Fibroblast of lung (primary cell): ENCODE data around the gene CDH12. TPM values are rescaled to one million over a fixed set of nuclear protein-coding genes. Genes with fewer than 3 reads are reported as not detected.

Experiments
- DNase-seq, 2 donors: peaks; one replicate each; pipeline versions ENCODE4 v3.0.0 to v3.0.0-alpha.2; 2010; ENCODE audit warnings: low read depth in 2 of 2
- H2AFZ ChIP-seq: 2 replicates; pipeline ENCODE4 v1.5.1; 2012; ENCODE audit warnings: low read length, control low read depth, inconsistent platforms
- H3K27ac ChIP-seq: 2 replicates; pipeline ENCODE4 v1.5.1; 2011; ENCODE audit warnings: low read length, control low read depth; ENCODE audit not compliant: insufficient read depth
- H3K27me3 ChIP-seq: 2 replicates; pipeline ENCODE4 v1.5.1; 2011; ENCODE audit warnings: mild to moderate bottlenecking, low read length; ENCODE audit not compliant: control insufficient read depth, insufficient read depth
- H3K36me3 ChIP-seq: 2 replicates; pipeline ENCODE4 v1.5.1; 2011; ENCODE audit warnings: low read length; ENCODE audit not compliant: control insufficient read depth, insufficient read depth
- H3K4me1 ChIP-seq: 2 replicates; pipeline ENCODE4 v1.5.1; 2011; ENCODE audit warnings: low read length; ENCODE audit not compliant: control insufficient read depth, insufficient read depth; ENCODE audit errors: extremely low read depth
- H3K4me2 ChIP-seq: 2 replicates; pipeline ENCODE4 v1.5.1; 2011; ENCODE audit warnings: low read length, control low read depth; ENCODE audit not compliant: insufficient read depth; ENCODE audit errors: extremely low read depth
- H3K4me3 ChIP-seq, 4 experiments: fragments of 200-600 bp in 1 of 4; sonication (generic) in 1 of 4; replicated peaks in 1 of 4; 2 replicates each; pipeline ENCODE4 v1.5.1; 2011 to 2016; ENCODE audit warnings: low read length in 4 of 4, low read depth in 3 of 4, mild to moderate bottlenecking in 3 of 4, control low read depth in 2 of 4, inconsistent platforms in 1 of 4, mixed read lengths in 1 of 4; ENCODE audit not compliant: insufficient read depth in 1 of 4; ENCODE audit errors: control extremely low read depth in 1 of 4
- H3K79me2 ChIP-seq: 2 replicates; pipeline ENCODE4 v1.5.1; 2012; ENCODE audit warnings: mild to moderate bottlenecking, low read length, inconsistent platforms; ENCODE audit not compliant: control insufficient read depth, insufficient read depth
- H3K9ac ChIP-seq: 2 replicates; pipeline ENCODE4 v1.5.1; 2011; ENCODE audit warnings: mild to moderate bottlenecking, low read length, control low read depth; ENCODE audit not compliant: insufficient read depth
- H3K9me3 ChIP-seq: 2 replicates; pipeline ENCODE4 v1.5.1; 2012; ENCODE audit warnings: low read depth, low read length; ENCODE audit not compliant: control insufficient read depth, insufficient read depth
- H4K20me1 ChIP-seq: 2 replicates; pipeline ENCODE4 v1.5.1; 2011; ENCODE audit warnings: low read length; ENCODE audit not compliant: control insufficient read depth, insufficient read depth; ENCODE audit errors: extremely low read depth
- EZH2 ChIP-seq: IDR thresholded peaks from 2 replicates; pipeline ENCODE4 v1.5.1; 2012; ENCODE audit warnings: low read length, control low read depth, mild to moderate bottlenecking; ENCODE audit errors: missing control alignments
- polyA plus RNA-seq, 2 donors: library from polyadenylated mRNA; depleted of rRNA in 1 of 2; stranded (reverse) in 1 of 2; unstranded in 1 of 2; fragments of >200 nt; gene quantifications; 2 replicates each; pipeline ENCODE4 v1.2.1, GENCODE V29; 2011 to 2012; ENCODE audit warnings: missing spikeins in 1 of 2
- total RNA-seq: library from RNA; depleted of rRNA; stranded (reverse); fragments of >200 nt; gene quantifications from 2 replicates; pipeline ENCODE4 v1.2.1, GENCODE V29; 2014
- TF ChIP-seq, protein P1 (sequence below), 2 donors: IDR thresholded peaks in 1 of 2; conservative IDR thresholded peaks in 1 of 2; 1 replicate in 1 of 2; 2 replicates in 1 of 2; pipeline ENCODE4 v1.5.1; 2011 to 2012; ENCODE audit warnings: low read length in 2 of 2, control low read depth in 1 of 2, inconsistent platforms in 1 of 2, low read depth in 1 of 2, mild to moderate bottlenecking in 1 of 2

The CDH12 gene
- total and polyA plus RNA-seq, 2 donors (not counting 1 experiment from before 2014, with no cell fraction given) = 0.02 TPM; not detected in 1

GRCh38 chr5:21856987-21857386 lies 996.2 kb downstream of the CDH12 start:
- DNase-seq = no peak
- TF ChIP-seq, protein P1, sequence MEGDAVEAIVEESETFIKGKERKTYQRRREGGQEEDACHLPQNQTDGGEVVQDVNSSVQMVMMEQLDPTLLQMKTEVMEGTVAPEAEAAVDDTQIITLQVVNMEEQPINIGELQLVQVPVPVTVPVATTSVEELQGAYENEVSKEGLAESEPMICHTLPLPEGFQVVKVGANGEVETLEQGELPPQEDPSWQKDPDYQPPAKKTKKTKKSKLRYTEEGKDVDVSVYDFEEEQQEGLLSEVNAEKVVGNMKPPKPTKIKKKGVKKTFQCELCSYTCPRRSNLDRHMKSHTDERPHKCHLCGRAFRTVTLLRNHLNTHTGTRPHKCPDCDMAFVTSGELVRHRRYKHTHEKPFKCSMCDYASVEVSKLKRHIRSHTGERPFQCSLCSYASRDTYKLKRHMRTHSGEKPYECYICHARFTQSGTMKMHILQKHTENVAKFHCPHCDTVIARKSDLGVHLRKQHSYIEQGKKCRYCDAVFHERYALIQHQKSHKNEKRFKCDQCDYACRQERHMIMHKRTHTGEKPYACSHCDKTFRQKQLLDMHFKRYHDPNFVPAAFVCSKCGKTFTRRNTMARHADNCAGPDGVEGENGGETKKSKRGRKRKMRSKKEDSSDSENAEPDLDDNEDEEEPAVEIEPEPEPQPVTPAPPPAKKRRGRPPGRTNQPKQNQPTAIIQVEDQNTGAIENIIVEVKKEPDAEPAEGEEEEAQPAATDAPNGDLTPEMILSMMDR (conservative IDR thresholded peaks at IDR 0.05 in 1 of 2, IDR thresholded peaks at IDR 0.05 in 1 of 2; ENCODE audit: low read depth in 1 of 2, low read length in 2 of 2) = no peak
- no peak for TF ChIP-seq EZH2
- Histone ChIP-seq H3K27me3 (no peaks in the 10 kb centered on the region), H3K9me3 (no peaks in the 10 kb centered on the region), H3K27ac (no peak overlapping the region), H3K4me2 (no peak overlapping the region), H2AFZ (no peak overlapping the region), H3K9ac (no peak overlapping the region), H3K4me1 (no peaks in the 10 kb centered on the region), H3K79me2 (no peaks in the 10 kb centered on the region), H4K20me1 (no peaks in the 10 kb centered on the region), H3K4me3 (no peak overlapping the region), H3K36me3 (no peaks in the 10 kb centered on the region)

- Histone ChIP-seq H3K79me2 (no peaks in the 10 kb centered on the region), H4K20me1 (no peaks in the 10 kb centered on the region), H3K4me2 (no peak overlapping the region), H2AFZ (no peak overlapping the region), H3K9ac (no peak overlapping the region), H3K4me3 (no peak overlapping the region), H3K36me3 (no peaks in the 10 kb centered on the region), H3K4me1 (no peaks in the 10 kb centered on the region), H3K27me3 (no peaks in the 10 kb centered on the region), H3K27ac (no peak overlapping the region), H3K9me3 (no peaks in the 10 kb centered on the region)
- TF ChIP-seq, protein P1 (conservative IDR thresholded peaks at IDR 0.05 in 1 of 2, IDR thresholded peaks at IDR 0.05 in 1 of 2; ENCODE audit: low read depth in 1 of 2, low read length in 2 of 2) = no peak
- no peak for TF ChIP-seq EZH2
- DNase-seq = no peak
These were observed 1005.8 kb downstream of the CDH12 start for GRCh38 chr5:21847300-21847699.

- no peak overlapping the region for H3K4me2 ChIP-seq
- H3K27ac ChIP-seq = no peak overlapping the region
- H3K27me3 ChIP-seq = no peaks in the 10 kb centered on the region
- TF ChIP-seq EZH2 = no peak
- TF ChIP-seq, protein P1 (conservative IDR thresholded peaks at IDR 0.05 in 1 of 2, IDR thresholded peaks at IDR 0.05 in 1 of 2; ENCODE audit: low read depth in 1 of 2, low read length in 2 of 2) = no peak
- H3K9me3 ChIP-seq = no peaks in the 10 kb centered on the region
- H3K36me3 ChIP-seq = no peaks in the 10 kb centered on the region
- H2AFZ ChIP-seq = no peak overlapping the region
- no peaks in the 10 kb centered on the region for H4K20me1 ChIP-seq
- H3K9ac ChIP-seq = no peak overlapping the region
- H3K4me1 ChIP-seq = no peaks in the 10 kb centered on the region
- H3K4me3 ChIP-seq = no peak overlapping the region
- DNase-seq = no peak
- no peaks in the 10 kb centered on the region for H3K79me2 ChIP-seq
These were observed 1008.2 kb downstream of the CDH12 start for GRCh38 chr5:21844960-21845359.
